T-helper 2 cell treated with Interferon-gamma antibody and Interleukin-4, amounts not matched to agents 5 μg/mL and 100 μg/mL, for 36 hours (primary cell): Measurements from ENCODE around the gene SYNPR.

Experiments
- DNase-seq: peaks from one replicate; pipeline ENCODE4 v3.0.0; 2021; ENCODE audit warnings: low spot score
- H3K27ac Mint-ChIP-seq: one replicate; pipeline ENCODE4 v1.8.0; 2021; ENCODE audit warnings: mild to moderate bottlenecking, mixed read lengths
- H3K27me3 Mint-ChIP-seq: one replicate; pipeline ENCODE4 v1.8.0; 2021; ENCODE audit warnings: low read depth, mixed read lengths
- H3K36me3 Mint-ChIP-seq: one replicate; pipeline ENCODE4 v1.8.0; 2021; ENCODE audit warnings: low read depth, mixed read lengths
- H3K4me1 Mint-ChIP-seq: one replicate; pipeline ENCODE4 v1.8.0; 2021; ENCODE audit warnings: low read depth, mixed read lengths
- H3K4me3 Mint-ChIP-seq: one replicate; pipeline ENCODE4 v1.8.0; 2022; ENCODE audit warnings: mild to moderate bottlenecking, moderate library complexity, mixed read lengths
- H3K9me3 Mint-ChIP-seq: one replicate; pipeline ENCODE4 v1.8.0; 2021; ENCODE audit warnings: mixed read lengths

Gene SYNPR

GRCh38 chr3:63438826-63439371 is 160.8 kb downstream of the SYNPR start:
- H3K9me3 Mint-ChIP-seq, result no peaks in the 10 kb centered on the region
- no peaks in the 10 kb centered on the region for H3K27me3 Mint-ChIP-seq
- H3K4me3 Mint-ChIP-seq, result no peak overlapping the region
- DNase-seq, result no peak
- no peaks in the 10 kb centered on the region for H3K4me1 Mint-ChIP-seq
- H3K36me3 Mint-ChIP-seq, result no peaks in the 10 kb centered on the region
- H3K27ac Mint-ChIP-seq, result no peak overlapping the region

DNA sequence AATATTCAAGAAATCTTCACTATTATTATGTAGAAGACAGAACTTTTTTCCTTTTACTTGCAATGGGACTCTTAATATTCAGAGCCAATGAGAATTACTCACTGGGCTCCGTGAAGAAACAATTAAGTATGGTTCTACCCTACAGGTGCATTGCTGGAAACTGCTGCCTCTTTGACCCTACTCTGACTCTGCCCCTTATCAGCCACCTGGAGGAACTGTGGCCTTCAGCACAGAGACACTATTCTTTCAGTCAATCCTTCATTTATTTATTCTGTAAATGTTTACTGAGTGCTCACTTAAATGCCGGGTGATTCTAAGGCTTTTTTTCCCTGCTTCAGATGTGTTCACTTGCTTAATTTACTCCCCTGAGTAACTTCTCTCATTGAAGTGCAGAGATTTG is 163.2 kb downstream of the SYNPR start:
- Mint-ChIP-seq H3K4me1 (no peaks in the 10 kb centered on the region), H3K27me3 (no peaks in the 10 kb centered on the region), H3K4me3 (no peak overlapping the region), H3K27ac (no peak overlapping the region), H3K9me3 (no peaks in the 10 kb centered on the region), H3K36me3 (no peaks in the 10 kb centered on the region)
- DNase-seq, result no peak

- DNase-seq, result no peak
- Mint-ChIP-seq H3K27ac (no peak overlapping the region), H3K27me3 (no peaks in the 10 kb centered on the region), H3K9me3 (no peaks in the 10 kb centered on the region), H3K4me3 (no peak overlapping the region), H3K36me3 (no peaks in the 10 kb centered on the region), H3K4me1 (no peaks in the 10 kb centered on the region)
Observed at GRCh38 chr3:63442918-63443317, 164.8 kb downstream of the SYNPR start.

GRCh38 chr3:63450023-63450422 is 171.9 kb downstream of the SYNPR start:
- no peak for DNase-seq
- H3K27ac Mint-ChIP-seq, result no peak overlapping the region
- H3K9me3 Mint-ChIP-seq, result no peaks in the 10 kb centered on the region
- H3K4me1 Mint-ChIP-seq, result no peaks in the 10 kb centered on the region
- no peak overlapping the region for H3K4me3 Mint-ChIP-seq
- H3K36me3 Mint-ChIP-seq, result no peaks in the 10 kb centered on the region
- H3K27me3 Mint-ChIP-seq, result no peaks in the 10 kb centered on the region

GRCh38 chr3:63450634-63451363 is 172.7 kb downstream of the SYNPR start:
- DNase-seq, result no peak
- Mint-ChIP-seq H3K4me3 (no peak overlapping the region), H3K9me3 (no peaks in the 10 kb centered on the region), H3K36me3 (no peaks in the 10 kb centered on the region), H3K27ac (no peak overlapping the region), H3K4me1 (no peaks in the 10 kb centered on the region), H3K27me3 (no peaks in the 10 kb centered on the region)

DNA sequence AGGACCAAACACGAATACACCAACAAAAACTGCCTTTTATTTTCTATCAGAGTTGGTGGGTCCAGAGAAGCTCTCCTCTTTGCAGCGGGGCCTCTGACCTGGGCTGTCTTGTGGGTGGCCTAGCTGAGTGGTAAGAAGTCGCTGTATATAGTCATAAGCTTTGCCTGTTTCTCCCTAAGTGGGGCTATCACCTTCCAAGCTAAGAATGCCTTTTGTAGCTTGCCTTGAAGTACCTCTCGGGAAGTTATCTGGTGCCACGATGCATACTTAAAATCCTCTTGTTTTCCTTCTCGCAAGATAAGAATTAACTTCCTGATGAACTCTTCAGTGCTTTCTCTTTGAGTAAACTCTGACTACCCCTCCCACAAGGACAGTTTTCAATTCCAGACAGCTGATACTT is 178.8 kb downstream of the SYNPR start:
- DNase-seq, result no peak
- Mint-ChIP-seq H3K27me3 (no peaks in the 10 kb centered on the region), H3K4me3 (no peak overlapping the region), H3K4me1 (no peaks in the 10 kb centered on the region), H3K36me3 (no peaks in the 10 kb centered on the region), H3K27ac (no peak overlapping the region), H3K9me3 (no peaks in the 10 kb centered on the region)

DNA sequence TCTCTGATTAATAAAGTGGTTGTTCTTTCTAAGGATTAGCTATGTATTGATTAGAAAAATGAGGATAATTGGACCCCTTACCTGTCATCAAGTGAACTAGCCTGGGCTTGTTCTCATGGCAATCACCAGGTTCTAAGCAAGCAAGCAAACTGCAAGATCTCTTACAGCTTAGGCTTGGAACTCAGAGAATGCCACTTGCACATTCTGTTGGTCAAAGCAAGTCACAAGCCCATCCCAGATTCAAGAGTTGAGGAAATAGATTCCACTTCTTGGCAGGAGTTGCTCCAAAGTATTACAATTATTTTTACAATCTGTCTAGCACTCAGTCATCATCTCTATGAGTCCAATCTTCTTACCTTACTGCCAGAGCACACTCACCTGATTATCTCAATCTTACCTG is 180.3 kb downstream of the SYNPR start:
- DNase-seq, result no peak
- H3K27ac Mint-ChIP-seq, result no peak overlapping the region
- no peak overlapping the region for H3K4me3 Mint-ChIP-seq
- H3K9me3 Mint-ChIP-seq, result no peaks in the 10 kb centered on the region
- H3K36me3 Mint-ChIP-seq, result no peaks in the 10 kb centered on the region
- H3K27me3 Mint-ChIP-seq, result no peaks in the 10 kb centered on the region
- H3K4me1 Mint-ChIP-seq, result no peaks in the 10 kb centered on the region

- DNase-seq, result no peak
- H3K4me3 Mint-ChIP-seq, result no peak overlapping the region
- H3K27ac Mint-ChIP-seq, result no peak overlapping the region
- H3K4me1 Mint-ChIP-seq, result no peaks in the 10 kb centered on the region
- no peaks in the 10 kb centered on the region for H3K36me3 Mint-ChIP-seq
- H3K27me3 Mint-ChIP-seq, result no peaks in the 10 kb centered on the region
- H3K9me3 Mint-ChIP-seq, result no peaks in the 10 kb centered on the region
Observed at GRCh38 chr3:63462732-63463131, 184.6 kb downstream of the SYNPR start.

GRCh38 chr3:63467392-63467791 is 189.3 kb downstream of the SYNPR start:
- H3K27me3 Mint-ChIP-seq, result no peaks in the 10 kb centered on the region
- H3K9me3 Mint-ChIP-seq, result no peaks in the 10 kb centered on the region
- no peak overlapping the region for H3K4me3 Mint-ChIP-seq
- H3K36me3 Mint-ChIP-seq, result no peaks in the 10 kb centered on the region
- no peaks in the 10 kb centered on the region for H3K4me1 Mint-ChIP-seq
- H3K27ac Mint-ChIP-seq, result no peak overlapping the region
- no peak for DNase-seq

GRCh38 chr3:63470745-63471144 is 192.6 kb downstream of the SYNPR start:
- Mint-ChIP-seq H3K4me1 (no peaks in the 10 kb centered on the region), H3K27me3 (no peaks in the 10 kb centered on the region), H3K4me3 (no peak overlapping the region), H3K27ac (no peak overlapping the region), H3K9me3 (no peaks in the 10 kb centered on the region), H3K36me3 (no peaks in the 10 kb centered on the region)
- DNase-seq, result no peak

- H3K9me3 Mint-ChIP-seq, result no peaks in the 10 kb centered on the region
- H3K36me3 Mint-ChIP-seq, result no peaks in the 10 kb centered on the region
- no peaks in the 10 kb centered on the region for H3K27me3 Mint-ChIP-seq
- no peak overlapping the region for H3K4me3 Mint-ChIP-seq
- no peak for DNase-seq
- no peaks in the 10 kb centered on the region for H3K4me1 Mint-ChIP-seq
- no peak overlapping the region for H3K27ac Mint-ChIP-seq
Observed at GRCh38 chr3:63471781-63472180, 193.7 kb downstream of the SYNPR start.

DNA sequence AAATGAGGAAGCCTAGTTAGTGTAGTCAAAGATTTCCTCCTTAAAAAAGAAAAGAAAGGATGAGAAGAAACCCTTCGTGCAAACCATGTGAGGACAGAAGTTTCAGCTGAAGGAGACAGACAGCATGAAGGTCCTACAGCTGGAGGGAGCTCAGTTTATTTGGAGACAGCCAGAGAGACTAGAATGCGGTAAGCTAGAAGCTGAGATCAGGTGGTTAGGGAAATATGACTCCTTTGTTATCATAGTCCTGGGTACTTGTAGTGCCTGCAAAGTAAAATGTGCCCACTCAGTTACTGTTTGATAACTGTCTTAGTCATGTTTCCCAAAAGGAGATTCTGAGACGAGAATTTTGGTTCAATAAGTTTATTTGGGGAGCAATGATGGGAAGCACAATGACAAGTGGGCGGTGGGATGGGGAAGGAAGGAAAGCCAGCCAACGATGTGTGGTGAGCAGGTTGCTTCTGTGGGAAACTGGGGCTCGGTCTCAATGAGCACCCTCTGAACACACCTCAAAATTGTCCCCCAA is 195.6 kb downstream of the SYNPR start:
- no peak overlapping the region for H3K4me3 Mint-ChIP-seq
- no peak for DNase-seq
- no peaks in the 10 kb centered on the region for H3K4me1 Mint-ChIP-seq
- H3K36me3 Mint-ChIP-seq, result no peaks in the 10 kb centered on the region
- no peaks in the 10 kb centered on the region for H3K27me3 Mint-ChIP-seq
- H3K27ac Mint-ChIP-seq, result no peak overlapping the region
- no peaks in the 10 kb centered on the region for H3K9me3 Mint-ChIP-seq

DNA sequence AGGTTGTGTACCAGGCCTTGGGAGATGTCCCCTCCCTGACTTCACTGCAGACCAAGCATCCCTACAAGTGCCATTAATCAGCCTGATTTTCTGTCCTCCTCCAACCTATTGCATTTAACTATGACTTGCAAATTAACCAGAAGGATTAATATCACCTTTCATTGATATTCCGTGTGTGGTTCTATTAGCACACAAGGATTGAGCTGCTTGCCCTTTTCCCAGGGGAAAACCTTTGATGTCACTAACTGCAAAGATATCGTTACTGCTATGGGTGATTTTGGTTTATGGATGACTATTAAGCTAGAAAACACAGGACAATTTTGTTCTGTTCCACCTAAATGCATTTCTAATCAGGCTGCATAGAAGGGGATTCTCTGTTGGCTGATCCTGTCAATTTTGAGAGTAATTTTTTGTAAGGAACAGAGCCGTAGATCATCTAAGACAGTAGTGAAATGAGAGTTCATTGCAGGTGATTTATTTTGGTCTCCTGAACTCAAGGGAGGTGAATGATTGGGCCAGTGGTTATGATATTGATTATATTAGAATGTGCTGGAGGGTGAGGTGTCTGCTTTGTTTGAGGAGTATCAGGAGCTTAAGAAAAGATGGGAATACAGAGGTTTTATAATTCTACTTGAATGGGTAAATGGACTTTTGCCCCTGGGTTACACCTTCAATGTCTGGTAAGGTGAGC is 196.9 kb downstream of the SYNPR start:
- H3K4me1 Mint-ChIP-seq, result no peaks in the 10 kb centered on the region
- no peaks in the 10 kb centered on the region for H3K9me3 Mint-ChIP-seq
- no peak overlapping the region for H3K27ac Mint-ChIP-seq
- DNase-seq, result no peak
- no peak overlapping the region for H3K4me3 Mint-ChIP-seq
- H3K36me3 Mint-ChIP-seq, result no peaks in the 10 kb centered on the region
- H3K27me3 Mint-ChIP-seq, result no peaks in the 10 kb centered on the region

- H3K9me3 Mint-ChIP-seq, result no peaks in the 10 kb centered on the region
- H3K4me1 Mint-ChIP-seq, result no peaks in the 10 kb centered on the region
- DNase-seq, result no peak
- H3K27ac Mint-ChIP-seq, result no peak overlapping the region
- H3K4me3 Mint-ChIP-seq, result no peak overlapping the region
- no peaks in the 10 kb centered on the region for H3K36me3 Mint-ChIP-seq
- no peaks in the 10 kb centered on the region for H3K27me3 Mint-ChIP-seq
Observed at GRCh38 chr3:63477494-63478129, 199.5 kb downstream of the SYNPR start.
